Measurements from ENCODE around the gene NASP. TPM values are rescaled to one million over a fixed set of nuclear protein-coding genes. Genes with fewer than 3 reads are reported as not detected.

Gene NASP
- total and polyA plus RNA-seq, 2 donors (not counting 3 experiments of a cell fraction or from before 2014, with no cell fraction given), result 101 to 149 TPM

DNA sequence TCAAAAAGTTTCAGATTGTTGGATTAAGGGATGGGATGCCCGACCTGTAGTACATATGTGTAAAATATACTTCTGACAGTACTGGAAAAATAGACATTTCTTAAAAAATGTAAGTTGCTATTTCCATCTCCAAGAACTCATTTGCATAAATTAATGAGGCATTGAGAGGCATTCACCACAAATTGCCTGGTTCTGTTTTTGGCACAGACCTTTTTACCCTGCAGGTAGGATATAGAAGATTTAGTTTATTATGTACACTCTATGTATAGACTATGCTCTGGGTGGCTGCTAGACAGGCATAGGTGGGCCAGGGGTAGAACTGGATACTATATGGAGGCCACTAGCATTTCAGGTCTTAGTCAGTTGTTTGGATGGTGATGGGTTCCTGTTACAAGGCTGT, 32.0 kb downstream of the NASP start:
- Histone ChIP-seq H3K9me1 (replicated peaks; ENCODE audit: control insufficient read depth, extremely low read depth, insufficient read depth, low read length) (no peaks in the 10 kb centered on the region), H3K27me3 (ENCODE audit: control insufficient read depth in 2 of 2, insufficient read depth in 2 of 2, low read length in 2 of 2) (no peaks in the 10 kb centered on the region), H3K79me2 (ENCODE audit: control insufficient read depth, insufficient read depth, low read length) (no peaks in the 10 kb centered on the region), H3K36me3 (ENCODE audit: control insufficient read depth in 2 of 2, extremely low read depth in 1 of 2, insufficient read depth in 2 of 2, low read length in 2 of 2) (peaks cover 9 to 22% of the 10 kb centered on the region in 2 experiments), H2AFZ (ENCODE audit: low read depth, low read length) (no peak overlapping the region), H3K9ac (replicated peaks; ENCODE audit: extremely low read depth, insufficient read depth, low read length) (no peak overlapping the region), H3K4me3 (replicated peaks in 1 of 3; ENCODE audit: insufficient read depth in 1 of 3, low read depth in 1 of 3, low read length in 3 of 3) (no peak overlapping the region), H3K4me2 (ENCODE audit: insufficient read depth, low read length) (no peak overlapping the region), H3K9me3 (replicated peaks; ENCODE audit: control insufficient read depth, insufficient read depth, low read length) (no peaks in the 10 kb centered on the region), H3K27ac (ENCODE audit: insufficient read depth, low read depth, low read length) (no peak overlapping the region), H4K20me1 (replicated peaks; ENCODE audit: control insufficient read depth, extremely low read depth, insufficient read depth, low read length) (no peaks in the 10 kb centered on the region), H3K4me1 (ENCODE audit: control insufficient read depth, extremely low read depth, insufficient read depth, low read length) (peaks cover 39% of the 10 kb centered on the region)
- no peak for FAIRE-seq
- TF ChIP-seq EZH2 (IDR thresholded peaks at IDR 0.05; ENCODE audit: borderline replicate concordance, low read depth, low read length, severe bottlenecking), result no peak
- TF ChIP-seq, protein P1, sequence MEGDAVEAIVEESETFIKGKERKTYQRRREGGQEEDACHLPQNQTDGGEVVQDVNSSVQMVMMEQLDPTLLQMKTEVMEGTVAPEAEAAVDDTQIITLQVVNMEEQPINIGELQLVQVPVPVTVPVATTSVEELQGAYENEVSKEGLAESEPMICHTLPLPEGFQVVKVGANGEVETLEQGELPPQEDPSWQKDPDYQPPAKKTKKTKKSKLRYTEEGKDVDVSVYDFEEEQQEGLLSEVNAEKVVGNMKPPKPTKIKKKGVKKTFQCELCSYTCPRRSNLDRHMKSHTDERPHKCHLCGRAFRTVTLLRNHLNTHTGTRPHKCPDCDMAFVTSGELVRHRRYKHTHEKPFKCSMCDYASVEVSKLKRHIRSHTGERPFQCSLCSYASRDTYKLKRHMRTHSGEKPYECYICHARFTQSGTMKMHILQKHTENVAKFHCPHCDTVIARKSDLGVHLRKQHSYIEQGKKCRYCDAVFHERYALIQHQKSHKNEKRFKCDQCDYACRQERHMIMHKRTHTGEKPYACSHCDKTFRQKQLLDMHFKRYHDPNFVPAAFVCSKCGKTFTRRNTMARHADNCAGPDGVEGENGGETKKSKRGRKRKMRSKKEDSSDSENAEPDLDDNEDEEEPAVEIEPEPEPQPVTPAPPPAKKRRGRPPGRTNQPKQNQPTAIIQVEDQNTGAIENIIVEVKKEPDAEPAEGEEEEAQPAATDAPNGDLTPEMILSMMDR (IDR thresholded peaks at IDR 0.05; ENCODE audit: extremely low read depth in 1 of 2, insufficient read depth in 1 of 2, low read depth in 1 of 2, low read length in 2 of 2), result no peak
- no peak for TF ChIP-seq MYC (IDR thresholded peaks at IDR 0.05; ENCODE audit: low read depth, low read length)
- TF ChIP-seq, protein P2, sequence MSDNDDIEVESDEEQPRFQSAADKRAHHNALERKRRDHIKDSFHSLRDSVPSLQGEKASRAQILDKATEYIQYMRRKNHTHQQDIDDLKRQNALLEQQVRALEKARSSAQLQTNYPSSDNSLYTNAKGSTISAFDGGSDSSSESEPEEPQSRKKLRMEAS (IDR thresholded peaks at IDR 0.05; ENCODE audit: insufficient read depth, insufficient read length), result no peak
- no peak for TF ChIP-seq GATA2 (IDR thresholded peaks at IDR 0.05; ENCODE audit: insufficient read depth, insufficient read length, low read depth, low read length)
- TF ChIP-seq FOS (IDR thresholded peaks at IDR 0.05; ENCODE audit: borderline replicate concordance, insufficient read depth, low read length), result no peak
- no peak for TF ChIP-seq POLR2A (IDR thresholded peaks at IDR 0.05; ENCODE audit: low read depth, low read length)
- TF ChIP-seq JUN (IDR thresholded peaks at IDR 0.05; ENCODE audit: borderline replicate concordance, insufficient read depth, insufficient read length, low read depth), result no peak
- TF ChIP-seq POLR2AphosphoS5 (IDR thresholded peaks at IDR 0.05; ENCODE audit: insufficient read depth, low read depth, low read length), result no peak
- CTCF ChIA-PET, result no interaction called here
- POLR2A ChIA-PET, result no interaction called here
- BruUV-seq (replicated peaks), result no TSS peak
- intact Hi-C loops (cut with micrococcal nuclease) (loop anchor here (5.0 kb wide), 1 partner anchor 71 kb away; the partner anchor contains the start of genes GPBP1L1 and TMEM69), dilution Hi-C loops (cut with MboI; ENCODE audit: extremely low pct_ligation_motif_present, low sequenced_read_pairs) (no loop called here)
- no peak for DNase-seq (ENCODE audit: low read depth, low spot score)

Data from endothelial cell of umbilical vein (primary cell).